ENCODE results near the gene ERGIC3. TPM values are rescaled to one million over a fixed set of nuclear protein-coding genes. Genes with fewer than 3 reads are reported as not detected.

ERGIC3 gene
- total and polyA plus RNA-seq, 2 of the 13 experiments (the other 11 are each of a cell fraction or from before 2014, with no cell fraction given) = 407 to 670 TPM

GRCh38 chr20:35603695-35604448 lies 62.0 kb downstream of the ERGIC3 start (continued):
- no peak for TF ChIP-seq BCLAF1 (IDR thresholded peaks at IDR 0.05)
- no peak for TF ChIP-seq TOPORS (CRISPR knock-in tag; IDR thresholded peaks at IDR 0.05)
- 0 out of 2 replicates have a peak, but pooled peaks have one; percentile 36 for TF ChIP-seq ZNF142 (CRISPR knock-in tag; IDR thresholded peaks at IDR 0.05)
- 0 out of 2 replicates have a peak, but pooled peaks have one; percentile 39 for TF ChIP-seq MEF2D (CRISPR knock-in tag; IDR thresholded peaks at IDR 0.05)
- no peak for TF ChIP-seq MAZ (IDR thresholded peaks at IDR 0.05; ENCODE audit: borderline replicate concordance, low read depth, low read length)
- no peak for TF ChIP-seq MAZ (CRISPR knock-in tag; IDR thresholded peaks at IDR 0.05; ENCODE audit: low read depth)
- no peak for TF ChIP-seq GRHL1 (CRISPR knock-in tag; conservative IDR thresholded peaks at IDR 0.05)
- no peak for TF ChIP-seq THAP9 (CRISPR knock-in tag; IDR thresholded peaks at IDR 0.05; ENCODE audit: borderline replicate concordance)
- TF ChIP-seq ATRX (CRISPR knock-in tag; IDR thresholded peaks at IDR 0.05; ENCODE audit: borderline replicate concordance) = no peak
- TF ChIP-seq CHD4 (IDR thresholded peaks at IDR 0.05; ENCODE audit: borderline replicate concordance, low read length) = no peak
- no peak; the same call in 1 of the 2 replicates for TF ChIP-seq BORCS8-MEF2B (CRISPR knock-in tag; IDR thresholded peaks at IDR 0.05)
- no peak for TF ChIP-seq ZNF251 (CRISPR knock-in tag; IDR thresholded peaks at IDR 0.05)
- 0 out of 2 replicates have a peak, but pooled peaks have one; percentile 13 for TF ChIP-seq KDM2A (CRISPR knock-in tag; IDR thresholded peaks at IDR 0.05; ENCODE audit: borderline replicate concordance, low read depth)
- TF ChIP-seq SALL1 (CRISPR knock-in tag; IDR thresholded peaks at IDR 0.05) = no peak
- TF ChIP-seq ZNF44 (CRISPR knock-in tag; IDR thresholded peaks at IDR 0.05) = no peak
